ENCODE data around the gene BRAT1. TPM values are rescaled to one million over a fixed set of nuclear protein-coding genes. Genes with fewer than 3 reads are reported as not detected.

Gene BRAT1
- total RNA-seq, 2 experiments from 2014 or later = 44.7 to 52.0 TPM

- intact Hi-C loops (cut with micrococcal nuclease; ENCODE audit: unreplicated experiment) = no loop called here
- Histone ChIP-seq H3K4me2 (ENCODE audit: low read length) (no peak overlapping the region), H3K27ac (ENCODE audit: low read depth, low read length, poor library complexity, severe bottlenecking) (no peak overlapping the region), H3K9me2 (ENCODE audit: insufficient read depth, low read length) (no peaks in the 10 kb centered on the region), H3K79me2 (ENCODE audit: insufficient read depth, low read depth, low read length) (no peaks in the 10 kb centered on the region), H3K36me3 (ENCODE audit: insufficient read depth, low read length) (no peaks in the 10 kb centered on the region), H3K4me1 (ENCODE audit: insufficient read depth, low read length, poor library complexity, severe bottlenecking) (no peaks in the 10 kb centered on the region), H2AFZ (ENCODE audit: low read length) (no peak overlapping the region), H3K4me3 (ENCODE audit: low read depth, low read length, poor library complexity, severe bottlenecking) (no peak overlapping the region), H4K20me1 (ENCODE audit: insufficient read depth, low read length) (no peaks in the 10 kb centered on the region), H3K9me3 (ENCODE audit: low read length) (no peaks in the 10 kb centered on the region)
- TF ChIP-seq CTCF (conservative IDR thresholded peaks at IDR 0.05; ENCODE audit: low read length) (no peak), EZH2phosphoT487 (IDR thresholded peaks at IDR 0.05; ENCODE audit: borderline replicate concordance, low read depth, low read length) (no peak)
- ChIA-PET POLR2A (no interaction called here), CTCF (ENCODE audit: unreplicated experiment) (interaction anchor here (0.5 kb wide), 1 partner anchor 31 kb away, joined by 3 read pairs; no protein-coding TSS in a partner anchor)
- no peak for DNase-seq (ENCODE audit: low spot score)
- BruUV-seq (replicated peaks) = no TSS peak
These were observed 16.9 kb upstream of the BRAT1 start for GRCh38 chr7:2572101-2572842.

GRCh38 chr7:2571409-2571808 lies 16.1 kb upstream of the BRAT1 start:
- no peak overlapping the region for H3K4me2 ChIP-seq (ENCODE audit: low read length)
- H3K9me3 ChIP-seq (ENCODE audit: low read length) = no peaks in the 10 kb centered on the region
- H4K20me1 ChIP-seq (ENCODE audit: insufficient read depth, low read length) = no peaks in the 10 kb centered on the region
- no peaks in the 10 kb centered on the region for H3K79me2 ChIP-seq (ENCODE audit: insufficient read depth, low read depth, low read length)
- no peak overlapping the region for H3K4me3 ChIP-seq (ENCODE audit: low read depth, low read length, poor library complexity, severe bottlenecking)
- no peak overlapping the region for H2AFZ ChIP-seq (ENCODE audit: low read length)
- no peak overlapping the region for H3K27ac ChIP-seq (ENCODE audit: low read depth, low read length, poor library complexity, severe bottlenecking)
- H3K4me1 ChIP-seq (ENCODE audit: insufficient read depth, low read length, poor library complexity, severe bottlenecking) = peaks cover 4% of the 10 kb centered on the region
- BruUV-seq (replicated peaks) = no TSS peak
- ChIA-PET POLR2A (interaction anchor here (0.7 kb wide), 1 partner anchor 29 kb away, joined by 3 read pairs; no protein-coding TSS in a partner anchor), CTCF (ENCODE audit: unreplicated experiment) (interaction anchor here (0.5 kb wide), 1 partner anchor 32 kb away, joined by 3 read pairs; no protein-coding TSS in a partner anchor)
- no peak for DNase-seq (ENCODE audit: low spot score)
- H3K9me2 ChIP-seq (ENCODE audit: insufficient read depth, low read length) = no peaks in the 10 kb centered on the region
- TF ChIP-seq EZH2phosphoT487 (IDR thresholded peaks at IDR 0.05; ENCODE audit: borderline replicate concordance, low read depth, low read length) = no peak
- no peaks in the 10 kb centered on the region for H3K36me3 ChIP-seq (ENCODE audit: insufficient read depth, low read length)
- intact Hi-C loops (cut with micrococcal nuclease; ENCODE audit: unreplicated experiment) = no loop called here

GRCh38 chr7:2570021-2570420 lies 14.7 kb upstream of the BRAT1 start:
- peaks cover 4% of the 10 kb centered on the region for H3K4me1 ChIP-seq (ENCODE audit: insufficient read depth, low read length, poor library complexity, severe bottlenecking)
- no peaks in the 10 kb centered on the region for H3K9me2 ChIP-seq (ENCODE audit: insufficient read depth, low read length)
- H3K79me2 ChIP-seq (ENCODE audit: insufficient read depth, low read depth, low read length) = no peaks in the 10 kb centered on the region
- H3K27ac ChIP-seq (ENCODE audit: low read depth, low read length, poor library complexity, severe bottlenecking) = no peak overlapping the region
- H2AFZ ChIP-seq (ENCODE audit: low read length) = no peak overlapping the region
- no peaks in the 10 kb centered on the region for H3K9me3 ChIP-seq (ENCODE audit: low read length)
- H3K36me3 ChIP-seq (ENCODE audit: insufficient read depth, low read length) = no peaks in the 10 kb centered on the region
- ChIA-PET POLR2A (no interaction called here), CTCF (ENCODE audit: unreplicated experiment) (no interaction called here)
- intact Hi-C loops (cut with micrococcal nuclease; ENCODE audit: unreplicated experiment) = no loop called here
- H4K20me1 ChIP-seq (ENCODE audit: insufficient read depth, low read length) = no peaks in the 10 kb centered on the region
- DNase-seq (ENCODE audit: low spot score) = no peak
- TF ChIP-seq EZH2phosphoT487 (IDR thresholded peaks at IDR 0.05; ENCODE audit: borderline replicate concordance, low read depth, low read length) = no peak
- no peak for TF ChIP-seq CTCF (conservative IDR thresholded peaks at IDR 0.05; ENCODE audit: low read length)
- no peak overlapping the region for H3K4me2 ChIP-seq (ENCODE audit: low read length)
- BruUV-seq (replicated peaks) = no TSS peak
- H3K4me3 ChIP-seq (ENCODE audit: low read depth, low read length, poor library complexity, severe bottlenecking) = no peak overlapping the region
